Measurements from ENCODE around the gene CDC40.

DNA sequence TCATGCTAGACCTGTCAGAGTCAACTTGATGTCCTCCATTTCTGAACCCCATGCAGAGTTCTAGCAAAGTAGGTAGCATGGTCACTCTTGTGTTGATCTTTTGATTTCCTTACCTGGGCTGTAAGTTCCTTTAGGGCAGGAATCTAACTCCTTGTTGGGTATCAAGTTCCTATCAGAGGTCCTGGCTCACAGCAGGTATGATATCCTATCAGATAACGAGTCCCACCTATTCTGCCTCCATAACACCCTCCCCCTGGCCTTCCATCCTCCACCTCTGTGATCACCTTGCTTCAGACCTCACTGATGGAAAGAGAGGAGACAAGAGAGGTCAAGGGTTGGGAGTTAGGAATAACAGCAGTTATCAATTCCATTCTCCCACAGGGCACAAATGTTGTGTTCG lies 76.1 kb downstream of the CDC40 start:
- TF ChIP-seq POLR2A (IDR thresholded peaks at IDR 0.05) (no peak), POLR2AphosphoS5 (IDR thresholded peaks at IDR 0.05) (no peak), EP300 (IDR thresholded peaks at IDR 0.05) (no peak)
- TF ChIP-seq, protein P1, sequence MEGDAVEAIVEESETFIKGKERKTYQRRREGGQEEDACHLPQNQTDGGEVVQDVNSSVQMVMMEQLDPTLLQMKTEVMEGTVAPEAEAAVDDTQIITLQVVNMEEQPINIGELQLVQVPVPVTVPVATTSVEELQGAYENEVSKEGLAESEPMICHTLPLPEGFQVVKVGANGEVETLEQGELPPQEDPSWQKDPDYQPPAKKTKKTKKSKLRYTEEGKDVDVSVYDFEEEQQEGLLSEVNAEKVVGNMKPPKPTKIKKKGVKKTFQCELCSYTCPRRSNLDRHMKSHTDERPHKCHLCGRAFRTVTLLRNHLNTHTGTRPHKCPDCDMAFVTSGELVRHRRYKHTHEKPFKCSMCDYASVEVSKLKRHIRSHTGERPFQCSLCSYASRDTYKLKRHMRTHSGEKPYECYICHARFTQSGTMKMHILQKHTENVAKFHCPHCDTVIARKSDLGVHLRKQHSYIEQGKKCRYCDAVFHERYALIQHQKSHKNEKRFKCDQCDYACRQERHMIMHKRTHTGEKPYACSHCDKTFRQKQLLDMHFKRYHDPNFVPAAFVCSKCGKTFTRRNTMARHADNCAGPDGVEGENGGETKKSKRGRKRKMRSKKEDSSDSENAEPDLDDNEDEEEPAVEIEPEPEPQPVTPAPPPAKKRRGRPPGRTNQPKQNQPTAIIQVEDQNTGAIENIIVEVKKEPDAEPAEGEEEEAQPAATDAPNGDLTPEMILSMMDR (IDR thresholded peaks at IDR 0.05): no peak

Measured in gastroesophageal sphincter (tissue), 3 donors.